Adrenal gland (tissue), 5 donors: ENCODE results near the gene FAM170B.

Experiments used
- CTCF ChIP-seq, 6 experiments: fragments of 450-650 bp in 4 of 6; fragments of 200-600 bp in 2 of 6; sonication (generic) in 1 of 6; IDR thresholded peaks; 1 replicate in 5 of 6; 2 replicates in 1 of 6; pipeline versions ENCODE4 v1.5.1 to v1.8.0; 2016 to 2021; ENCODE audit warnings: antibody characterized with exemption in 6 of 6, mild to moderate bottlenecking in 2 of 6, moderate library complexity in 1 of 6
- POLR2A ChIP-seq, 2 donors: fragments of 450-650 bp; IDR thresholded peaks; one replicate each; pipeline ENCODE4 v1.6.1; 2017; ENCODE audit warnings: antibody characterized with exemption in 2 of 2, mild to moderate bottlenecking in 2 of 2, moderate library complexity in 1 of 2
- donor health status: DM: no; HTN: no; CAD: no.

GRCh38 chr10:49169776-49170175 is 36.0 kb upstream of the FAM170B start:
- TF ChIP-seq POLR2A (IDR thresholded peaks at IDR 0.05) (no peak), CTCF (IDR thresholded peaks at IDR 0.05) (no peak)
